Measurements from ENCODE around the gene VASN.

Gene VASN

DNA sequence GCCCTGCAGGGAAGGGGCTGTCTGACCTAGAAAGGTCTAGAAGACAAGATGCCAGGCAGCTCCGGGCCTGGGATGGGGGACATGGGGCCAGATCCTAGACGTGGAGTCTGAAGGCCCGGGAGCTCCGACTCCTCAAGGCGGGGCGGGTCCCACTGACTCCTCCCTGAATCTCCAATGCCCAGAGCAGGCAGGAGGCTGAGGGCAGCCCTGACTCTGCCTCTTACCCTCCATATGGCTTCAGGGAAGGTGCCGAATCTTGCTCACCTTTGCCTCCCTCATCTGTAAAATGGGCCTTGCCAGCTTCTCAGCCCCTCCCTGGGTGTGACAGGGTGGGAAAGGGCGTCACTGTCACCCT lies 14.8 kb downstream of the VASN start:
- H3K9me3 ChIP-seq (ENCODE audit: control insufficient read depth, insufficient read depth, low read length): no peaks in the 10 kb centered on the region
- H3K27me3 ChIP-seq (ENCODE audit: control insufficient read depth, insufficient read depth, low read length): no peaks in the 10 kb centered on the region
- WGBS (ENCODE audit: insufficient coverage, insufficient read length): no CpG with 5 or more reads among the region's 8 CpGs
- H3K36me3 ChIP-seq (ENCODE audit: control insufficient read depth, insufficient read depth, low read length): peaks cover 10% of the 10 kb centered on the region
- H3K27ac ChIP-seq (ENCODE audit: low read length): no peak overlapping the region
- peaks cover 19% of the 10 kb centered on the region for H3K4me1 ChIP-seq (ENCODE audit: control insufficient read depth, insufficient read depth, low read length)
- no peak overlapping the region for H3K4me3 ChIP-seq (ENCODE audit: low read length)
- no peak for DNase-seq (ENCODE audit: low read depth, low spot score)

DNA sequence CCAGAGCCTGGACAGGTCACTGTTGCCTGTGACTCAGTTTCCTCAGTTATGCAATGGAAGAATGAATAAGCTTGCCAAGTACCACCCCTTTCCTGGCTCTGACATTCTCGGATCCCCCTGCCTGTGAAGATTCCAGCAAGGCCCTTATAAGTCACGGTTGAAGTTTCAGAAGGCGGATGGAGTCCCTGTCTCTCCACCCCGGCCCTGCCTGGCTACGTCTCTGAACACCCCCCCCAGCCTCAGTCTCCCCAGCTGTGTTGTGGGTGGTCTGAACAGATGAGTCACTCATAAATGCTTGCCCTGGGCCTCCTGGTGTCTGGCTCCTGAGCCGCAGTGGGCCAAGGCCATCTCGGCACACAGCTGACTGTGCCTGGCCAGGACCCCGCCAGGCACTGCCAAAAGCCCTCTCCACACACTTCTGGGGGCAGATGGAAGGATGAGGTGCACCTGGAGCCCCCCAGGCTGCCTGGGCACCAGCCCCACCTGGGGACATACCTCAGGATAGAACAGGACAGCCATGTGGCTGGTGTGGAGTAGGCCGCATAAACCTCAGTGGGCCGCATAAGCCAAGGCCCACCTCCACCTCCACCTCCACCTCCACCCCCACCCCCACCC lies 15.4 kb downstream of the VASN start:
- no peaks in the 10 kb centered on the region for H3K9me3 ChIP-seq (ENCODE audit: control insufficient read depth, insufficient read depth, low read length)
- H3K4me3 ChIP-seq (ENCODE audit: low read length): no peak overlapping the region
- DNase-seq (ENCODE audit: low read depth, low spot score): no peak
- no CpG with 5 or more reads among the region's 10 CpGs for WGBS (ENCODE audit: insufficient coverage, insufficient read length)
- peaks cover 22% of the 10 kb centered on the region for H3K4me1 ChIP-seq (ENCODE audit: control insufficient read depth, insufficient read depth, low read length)
- no peak overlapping the region for H3K27ac ChIP-seq (ENCODE audit: low read length)
- H3K27me3 ChIP-seq (ENCODE audit: control insufficient read depth, insufficient read depth, low read length): no peaks in the 10 kb centered on the region
- H3K36me3 ChIP-seq (ENCODE audit: control insufficient read depth, insufficient read depth, low read length): peaks cover 8% of the 10 kb centered on the region

DNA sequence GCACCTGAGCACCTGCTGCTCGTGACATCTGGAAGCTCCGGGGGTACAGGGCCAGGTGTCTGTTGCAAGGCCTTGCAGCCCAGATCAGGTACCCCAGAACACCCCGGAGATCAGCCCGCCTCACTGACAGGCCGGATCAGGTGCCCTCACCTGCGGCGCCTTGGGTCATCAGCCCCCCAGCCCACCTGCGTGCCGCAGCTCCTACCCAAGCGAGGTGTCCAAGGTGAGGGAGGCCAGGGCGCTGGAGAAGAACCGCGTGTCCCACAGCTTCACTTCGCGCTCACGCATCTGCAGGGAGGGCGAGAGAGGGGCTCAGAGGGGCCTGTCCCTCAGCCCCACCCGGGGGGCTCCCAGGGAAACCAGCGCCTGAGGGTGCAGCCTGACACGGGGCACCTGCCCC lies 16.1 kb downstream of the VASN start:
- H3K4me3 ChIP-seq (ENCODE audit: low read length): no peak overlapping the region
- no peaks in the 10 kb centered on the region for H3K27me3 ChIP-seq (ENCODE audit: control insufficient read depth, insufficient read depth, low read length)
- peaks cover 27% of the 10 kb centered on the region for H3K4me1 ChIP-seq (ENCODE audit: control insufficient read depth, insufficient read depth, low read length)
- no peak overlapping the region for H3K27ac ChIP-seq (ENCODE audit: low read length)
- H3K36me3 ChIP-seq (ENCODE audit: control insufficient read depth, insufficient read depth, low read length): peaks cover 3% of the 10 kb centered on the region; the same call in 1 of the 2 replicates
- H3K9me3 ChIP-seq (ENCODE audit: control insufficient read depth, insufficient read depth, low read length): no peaks in the 10 kb centered on the region
- no CpG with 5 or more reads among the region's 20 CpGs for WGBS (ENCODE audit: insufficient coverage, insufficient read length)
- DNase-seq (ENCODE audit: low read depth, low spot score): no peak

DNA sequence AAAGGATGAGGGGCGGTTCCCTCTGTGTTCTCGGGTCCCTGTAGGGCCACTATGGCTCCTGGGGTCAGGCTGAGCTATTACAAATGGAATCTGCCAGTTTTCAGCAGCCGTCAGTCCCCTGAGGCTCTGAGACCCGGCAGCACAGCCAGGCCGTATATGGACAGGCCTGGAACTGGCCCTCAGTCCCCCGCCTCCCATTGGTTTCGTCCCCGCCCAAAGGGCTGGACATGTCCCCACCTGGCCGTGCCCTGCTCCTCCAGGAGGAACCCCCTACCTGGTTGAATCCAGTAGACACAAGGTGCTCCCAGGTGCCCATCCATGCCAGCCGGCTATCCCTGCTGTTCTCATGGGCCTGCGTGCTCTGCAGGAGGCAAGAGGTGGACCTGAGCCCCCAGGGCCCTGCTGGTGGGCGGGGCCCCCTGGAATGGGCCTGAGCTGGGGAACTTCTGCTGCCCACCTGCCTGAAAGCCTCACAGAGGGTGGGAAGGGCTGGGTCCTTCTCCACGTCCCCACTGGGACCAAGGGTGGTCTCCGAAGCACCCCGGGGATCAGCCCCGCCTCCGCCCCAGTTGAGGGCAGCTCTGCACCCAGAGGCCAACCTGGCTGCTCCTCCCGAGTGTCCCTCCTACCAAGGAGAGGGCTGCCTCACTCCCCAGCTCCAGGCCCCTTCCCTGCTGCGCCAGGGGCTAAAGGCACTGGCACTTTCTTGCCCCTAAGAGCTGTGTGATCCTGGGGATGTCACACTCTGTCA lies 16.8 kb downstream of the VASN start:
- no peaks in the 10 kb centered on the region for H3K9me3 ChIP-seq (ENCODE audit: control insufficient read depth, insufficient read depth, low read length)
- H3K4me3 ChIP-seq (ENCODE audit: low read length): no peak overlapping the region
- no peaks in the 10 kb centered on the region; the same call in 1 of the 2 replicates for H3K36me3 ChIP-seq (ENCODE audit: control insufficient read depth, insufficient read depth, low read length)
- WGBS (ENCODE audit: insufficient coverage, insufficient read length): no CpG with 5 or more reads among the region's 19 CpGs
- H3K27me3 ChIP-seq (ENCODE audit: control insufficient read depth, insufficient read depth, low read length): no peaks in the 10 kb centered on the region
- peaks cover 30% of the 10 kb centered on the region for H3K4me1 ChIP-seq (ENCODE audit: control insufficient read depth, insufficient read depth, low read length)
- DNase-seq (ENCODE audit: low read depth, low spot score): no peak
- H3K27ac ChIP-seq (ENCODE audit: low read length): no peak overlapping the region

DNA sequence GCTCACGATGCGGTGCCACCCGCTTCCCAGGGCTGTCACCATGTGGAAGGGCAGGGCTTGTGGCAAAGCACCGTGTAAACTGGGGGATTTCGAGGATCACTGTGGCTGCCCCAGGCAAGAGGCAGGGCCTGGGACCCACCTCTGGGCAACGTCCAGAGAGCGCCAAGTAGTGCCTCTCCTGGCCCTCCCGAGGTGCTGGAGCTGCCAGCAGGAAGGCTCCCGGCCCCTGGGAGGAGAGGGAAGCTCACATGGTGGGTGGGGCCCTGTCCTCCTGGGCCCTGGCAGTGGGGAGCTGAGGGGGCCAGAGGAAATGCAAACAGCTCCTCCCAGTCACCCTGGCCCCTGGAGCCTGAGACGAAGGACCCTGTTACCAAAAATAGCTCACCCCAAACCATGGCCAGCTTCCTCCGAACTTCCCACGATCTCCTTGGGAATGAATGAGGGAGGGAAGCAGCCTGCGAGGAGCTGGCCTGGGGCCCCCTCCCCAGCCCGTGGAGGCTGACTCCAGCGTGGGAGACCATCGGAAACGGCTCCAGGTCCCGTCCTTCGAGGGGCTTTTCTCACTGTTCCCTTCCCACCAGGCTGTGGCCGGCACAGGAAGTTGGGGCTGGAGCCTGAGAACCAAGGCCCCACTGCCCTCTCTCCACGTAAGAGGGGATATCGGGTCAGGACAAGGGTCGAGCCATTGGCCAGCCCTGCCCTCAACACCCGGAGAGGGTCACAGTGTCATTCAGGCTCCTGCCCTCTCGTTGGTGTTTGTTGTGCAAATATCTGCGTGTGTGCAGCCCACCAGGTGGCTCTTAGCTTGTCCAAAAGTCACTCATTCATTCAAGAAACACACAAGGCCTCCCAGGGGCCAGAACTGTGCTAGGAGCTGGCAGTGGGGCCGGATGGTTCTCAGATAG lies 17.7 kb downstream of the VASN start:
- Histone ChIP-seq H3K4me1 (ENCODE audit: control insufficient read depth, insufficient read depth, low read length) (peaks cover 30% of the 10 kb centered on the region), H3K9me3 (ENCODE audit: control insufficient read depth, insufficient read depth, low read length) (no peaks in the 10 kb centered on the region), H3K27ac (ENCODE audit: low read length) (no peak overlapping the region), H3K27me3 (ENCODE audit: control insufficient read depth, insufficient read depth, low read length) (no peaks in the 10 kb centered on the region), H3K4me3 (ENCODE audit: low read length) (no peak overlapping the region), H3K36me3 (ENCODE audit: control insufficient read depth, insufficient read depth, low read length) (no peaks in the 10 kb centered on the region; the same call in 1 of the 2 replicates)
- no CpG with 5 or more reads among the region's 27 CpGs for WGBS (ENCODE audit: insufficient coverage, insufficient read length)
- no peak for DNase-seq (ENCODE audit: low read depth, low spot score)

DNA sequence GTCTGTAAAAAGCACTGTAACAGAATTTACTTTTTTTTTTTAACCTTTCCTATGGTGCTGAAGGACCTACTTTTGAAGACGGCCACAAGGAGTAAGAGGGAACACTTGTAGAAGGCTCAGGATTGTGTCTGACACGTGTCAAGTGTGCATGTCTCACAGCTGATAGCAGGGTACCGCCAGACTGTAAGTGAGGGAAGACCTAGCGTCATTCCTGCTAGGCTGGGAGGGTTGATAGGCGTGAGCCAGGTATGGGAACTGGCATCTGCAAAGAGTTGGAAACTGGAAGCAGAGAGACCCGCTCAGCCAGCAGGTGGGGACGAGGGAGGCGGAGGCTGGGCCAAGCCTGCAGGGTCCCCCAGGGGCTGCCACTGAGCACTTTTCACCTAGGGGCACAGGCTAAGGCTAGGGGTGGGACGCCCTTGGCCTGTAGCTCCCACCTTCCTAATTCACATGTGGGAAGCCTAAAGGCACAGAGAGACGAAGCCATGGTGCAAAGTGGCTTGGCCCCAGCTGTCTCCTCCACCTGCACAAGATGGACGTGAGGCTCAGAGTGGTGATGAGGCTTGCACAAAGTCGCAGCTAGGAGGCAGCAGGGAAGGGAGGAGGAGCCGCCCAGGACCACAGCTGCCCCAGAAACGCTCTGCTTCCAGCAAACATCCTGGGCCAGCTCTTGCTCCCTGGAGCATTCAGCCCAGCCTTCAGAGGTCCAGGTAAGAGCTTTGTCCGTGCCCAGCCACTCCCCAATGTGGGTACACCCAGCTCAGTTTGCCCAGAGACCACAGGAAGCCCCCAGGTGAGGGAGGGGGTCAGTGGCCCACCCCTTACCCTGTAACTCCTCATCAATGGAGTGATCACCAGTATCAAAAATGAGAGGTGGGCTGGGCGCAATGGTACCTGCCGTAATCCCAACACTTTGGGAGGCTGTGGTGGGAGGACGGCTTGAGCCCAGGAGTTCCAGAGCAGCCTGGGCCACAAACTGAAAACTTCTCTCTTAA lies 18.9 kb downstream of the VASN start:
- no CpG with 5 or more reads among the region's 18 CpGs for WGBS (ENCODE audit: insufficient coverage, insufficient read length)
- Histone ChIP-seq H3K4me1 (ENCODE audit: control insufficient read depth, insufficient read depth, low read length) (peaks cover 30% of the 10 kb centered on the region), H3K27me3 (ENCODE audit: control insufficient read depth, insufficient read depth, low read length) (no peaks in the 10 kb centered on the region), H3K4me3 (ENCODE audit: low read length) (no peak overlapping the region), H3K36me3 (ENCODE audit: control insufficient read depth, insufficient read depth, low read length) (no peaks in the 10 kb centered on the region; the same call in 1 of the 2 replicates), H3K9me3 (ENCODE audit: control insufficient read depth, insufficient read depth, low read length) (no peaks in the 10 kb centered on the region), H3K27ac (ENCODE audit: low read length) (no peak overlapping the region)
- DNase-seq (ENCODE audit: low read depth, low spot score): no peak

DNA sequence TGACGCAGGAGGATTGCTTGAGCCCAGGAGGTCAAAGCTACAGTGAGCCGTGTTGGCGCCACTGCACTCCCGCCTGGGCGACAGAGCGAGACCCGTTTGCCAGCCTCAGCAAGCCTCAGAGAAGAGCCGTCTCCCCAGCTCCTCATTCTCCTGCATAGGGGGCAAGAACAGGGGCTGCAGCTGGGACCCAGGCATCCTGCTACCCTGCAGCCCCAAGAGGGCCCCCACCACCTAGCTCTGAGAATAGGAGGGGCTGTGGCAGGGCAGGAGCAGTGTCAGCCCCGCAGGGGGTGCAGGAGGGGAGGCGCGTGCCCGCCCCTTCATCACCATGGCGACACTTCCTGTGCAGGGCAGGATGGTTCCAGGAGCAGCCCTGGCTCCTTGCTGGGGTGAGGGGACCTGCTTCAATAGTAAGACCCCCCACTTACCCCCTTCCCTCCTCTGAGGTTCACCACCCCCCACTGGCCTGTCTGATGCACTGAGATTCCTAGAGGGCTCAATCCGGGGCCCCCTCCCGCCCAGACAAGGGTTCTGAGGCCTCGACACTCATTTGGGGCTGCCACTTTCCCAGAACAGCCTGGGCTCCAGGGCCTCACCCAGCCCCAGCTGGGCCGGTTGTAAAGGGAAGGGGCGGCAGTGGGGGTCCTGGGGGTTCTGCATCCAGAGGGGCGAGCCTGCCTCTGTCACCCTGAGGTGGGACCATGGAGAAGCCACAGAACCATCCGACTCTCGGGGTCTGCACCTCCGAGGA lies 20.2 kb downstream of the VASN start:
- Histone ChIP-seq H3K27ac (ENCODE audit: low read length) (peak overlapping the region; percentile 84), H3K9me3 (ENCODE audit: control insufficient read depth, insufficient read depth, low read length) (no peaks in the 10 kb centered on the region), H3K36me3 (ENCODE audit: control insufficient read depth, insufficient read depth, low read length) (no peaks in the 10 kb centered on the region), H3K27me3 (ENCODE audit: control insufficient read depth, insufficient read depth, low read length) (no peaks in the 10 kb centered on the region), H3K4me1 (ENCODE audit: control insufficient read depth, insufficient read depth, low read length) (peaks cover 30% of the 10 kb centered on the region), H3K4me3 (ENCODE audit: low read length) (no peak overlapping the region)
- no CpG with 5 or more reads among the region's 22 CpGs for WGBS (ENCODE audit: insufficient coverage, insufficient read length)
- no peak for DNase-seq (ENCODE audit: low read depth, low spot score)

DNA sequence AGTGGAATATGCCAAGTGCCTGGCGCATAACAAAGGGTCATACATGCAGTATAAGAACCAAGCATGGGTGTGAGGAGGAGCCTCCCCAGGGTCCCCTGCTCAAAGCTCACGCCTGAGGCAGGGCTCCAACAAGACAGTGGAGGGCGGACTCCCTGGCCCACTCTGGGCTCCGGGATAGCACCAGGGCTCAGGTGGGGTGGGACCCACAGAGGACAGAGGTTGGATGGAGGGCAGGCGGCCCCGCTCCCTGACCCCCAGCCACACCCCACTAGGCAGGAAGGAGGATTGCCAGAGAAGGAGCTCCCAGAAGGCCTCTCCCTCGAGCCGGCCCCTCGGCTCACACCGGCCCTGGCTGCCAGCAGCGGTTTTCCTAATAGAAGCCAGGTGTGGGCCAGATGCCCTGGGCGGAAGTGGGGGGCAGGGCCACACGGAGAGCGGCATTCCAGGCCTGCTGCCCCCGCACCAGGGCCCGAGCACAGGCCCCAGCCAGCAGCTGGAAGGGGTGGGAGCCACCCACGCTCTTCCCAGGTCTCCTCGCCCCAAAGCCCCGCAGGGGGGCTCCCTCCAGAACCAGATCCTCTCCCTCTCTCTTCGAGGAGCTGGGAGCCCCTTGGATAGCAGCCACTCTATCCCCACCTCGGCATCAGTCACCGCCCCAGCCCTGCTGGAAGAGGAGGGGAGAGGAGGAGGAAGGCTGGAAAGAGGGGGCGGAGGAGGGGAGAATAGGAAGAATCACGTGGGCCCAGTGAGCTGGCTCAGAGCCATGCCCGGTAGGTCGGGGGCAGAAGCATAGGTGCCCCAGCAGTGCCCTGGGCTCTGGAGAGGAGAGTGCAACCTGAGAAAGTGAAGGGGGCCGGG lies 21.0 kb downstream of the VASN start:
- no peak for DNase-seq (ENCODE audit: low read depth, low spot score)
- H3K9me3 ChIP-seq (ENCODE audit: control insufficient read depth, insufficient read depth, low read length): no peaks in the 10 kb centered on the region
- H3K4me3 ChIP-seq (ENCODE audit: low read length): no peak overlapping the region
- H3K4me1 ChIP-seq (ENCODE audit: control insufficient read depth, insufficient read depth, low read length): peaks cover 30% of the 10 kb centered on the region
- H3K27ac ChIP-seq (ENCODE audit: low read length): peak overlapping the region; percentile 84
- no peaks in the 10 kb centered on the region for H3K36me3 ChIP-seq (ENCODE audit: control insufficient read depth, insufficient read depth, low read length)
- no peaks in the 10 kb centered on the region for H3K27me3 ChIP-seq (ENCODE audit: control insufficient read depth, insufficient read depth, low read length)
- WGBS (ENCODE audit: insufficient coverage, insufficient read length): no CpG with 5 or more reads among the region's 27 CpGs

DNA sequence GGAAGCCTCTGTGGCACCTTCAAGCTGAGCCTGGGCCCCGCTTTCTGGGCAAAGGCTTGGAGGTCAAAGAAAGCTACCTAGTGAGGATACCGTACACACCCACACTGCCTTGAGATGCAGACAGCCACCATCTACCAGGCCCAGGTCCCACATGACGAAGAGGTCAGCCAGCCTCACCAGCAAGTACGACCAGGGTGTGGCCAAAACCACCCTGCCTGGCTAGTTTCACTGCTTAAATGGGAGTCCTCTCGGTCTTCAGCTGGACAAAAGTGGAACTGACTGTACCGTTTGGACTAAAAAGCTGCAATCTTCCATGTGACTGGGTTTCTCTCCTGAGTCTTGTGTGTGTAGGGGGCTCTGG lies 21.6 kb downstream of the VASN start:
- no CpG with 5 or more reads among the region's 6 CpGs for WGBS (ENCODE audit: insufficient coverage, insufficient read length)
- no peak for DNase-seq (ENCODE audit: low read depth, low spot score)
- no peaks in the 10 kb centered on the region for H3K9me3 ChIP-seq (ENCODE audit: control insufficient read depth, insufficient read depth, low read length)
- peaks cover 28% of the 10 kb centered on the region for H3K4me1 ChIP-seq (ENCODE audit: control insufficient read depth, insufficient read depth, low read length)
- H3K27ac ChIP-seq (ENCODE audit: low read length): peak overlapping the region; percentile 25
- H3K4me3 ChIP-seq (ENCODE audit: low read length): no peak overlapping the region
- H3K36me3 ChIP-seq (ENCODE audit: control insufficient read depth, insufficient read depth, low read length): no peaks in the 10 kb centered on the region
- no peaks in the 10 kb centered on the region for H3K27me3 ChIP-seq (ENCODE audit: control insufficient read depth, insufficient read depth, low read length)

All from iPS DF 6.9 (cell line).